Epidermal melanocyte (primary cell): Measurements from ENCODE around the gene ACVRL1.

Experiments
- DNase-seq: peaks from one replicate; pipeline ENCODE4 v3.0.0; 2011; ENCODE audit warnings: low spot score; ENCODE audit not compliant: insufficient read length

ACVRL1 gene

DNA sequence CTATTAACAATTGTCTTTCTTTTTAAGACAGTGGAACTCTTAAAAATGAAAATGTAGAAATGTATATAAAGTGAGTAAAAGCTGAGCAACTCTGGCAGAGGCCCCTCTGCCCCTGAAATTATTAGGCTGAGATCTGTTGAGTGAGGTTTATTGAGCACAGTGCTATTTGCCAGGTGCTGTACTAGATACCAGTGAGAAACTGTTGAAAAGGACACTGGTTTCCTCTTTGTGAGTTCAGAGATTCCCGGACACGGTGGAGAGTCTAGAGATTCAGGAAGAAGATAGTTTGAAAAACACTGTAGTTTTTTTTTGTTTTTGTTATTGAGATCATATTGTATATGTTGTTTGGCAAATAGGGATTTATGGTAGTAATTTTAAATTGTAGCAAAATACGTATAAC lies 55.4 kb downstream of the ACVRL1 start:
- no peak for DNase-seq

DNA sequence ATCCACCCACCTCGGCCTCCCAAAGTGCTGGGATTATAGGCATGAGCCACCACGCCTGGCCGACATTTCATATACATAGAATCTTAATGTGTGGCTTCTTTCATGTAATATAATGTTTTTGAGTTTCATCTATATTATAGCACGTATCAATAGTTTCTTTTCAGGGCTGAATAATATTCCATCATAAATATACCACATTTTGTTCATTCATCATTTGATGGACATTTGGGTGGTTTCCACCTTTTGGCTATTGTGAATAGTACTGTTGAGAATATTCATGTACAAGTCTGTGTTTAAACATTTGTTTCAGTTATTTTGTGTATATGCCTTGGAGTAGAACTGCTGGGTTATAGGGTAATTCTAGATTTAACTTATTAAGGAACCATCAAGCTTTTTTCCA lies 56.2 kb downstream of the ACVRL1 start:
- DNase-seq, result no peak

DNA sequence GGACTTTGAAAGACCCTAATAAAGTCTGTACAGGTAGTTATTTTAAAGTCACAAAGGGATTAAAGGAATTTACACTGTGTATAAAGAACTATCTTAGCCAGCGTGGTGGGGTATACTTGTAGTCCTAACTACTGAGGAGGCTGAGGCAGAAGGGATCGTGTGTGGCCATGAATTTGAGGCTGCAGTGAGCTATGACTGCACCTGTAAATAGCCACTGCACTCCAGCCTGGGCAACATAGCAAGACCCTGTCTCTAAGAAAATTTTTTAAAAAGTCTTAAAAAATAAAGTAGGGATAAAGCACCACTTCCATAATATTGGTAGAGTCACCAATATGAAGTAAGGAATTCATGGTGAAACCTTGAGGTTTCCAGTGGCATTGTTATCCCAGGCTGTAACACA lies 62.3 kb downstream of the ACVRL1 start:
- no peak for DNase-seq

DNA sequence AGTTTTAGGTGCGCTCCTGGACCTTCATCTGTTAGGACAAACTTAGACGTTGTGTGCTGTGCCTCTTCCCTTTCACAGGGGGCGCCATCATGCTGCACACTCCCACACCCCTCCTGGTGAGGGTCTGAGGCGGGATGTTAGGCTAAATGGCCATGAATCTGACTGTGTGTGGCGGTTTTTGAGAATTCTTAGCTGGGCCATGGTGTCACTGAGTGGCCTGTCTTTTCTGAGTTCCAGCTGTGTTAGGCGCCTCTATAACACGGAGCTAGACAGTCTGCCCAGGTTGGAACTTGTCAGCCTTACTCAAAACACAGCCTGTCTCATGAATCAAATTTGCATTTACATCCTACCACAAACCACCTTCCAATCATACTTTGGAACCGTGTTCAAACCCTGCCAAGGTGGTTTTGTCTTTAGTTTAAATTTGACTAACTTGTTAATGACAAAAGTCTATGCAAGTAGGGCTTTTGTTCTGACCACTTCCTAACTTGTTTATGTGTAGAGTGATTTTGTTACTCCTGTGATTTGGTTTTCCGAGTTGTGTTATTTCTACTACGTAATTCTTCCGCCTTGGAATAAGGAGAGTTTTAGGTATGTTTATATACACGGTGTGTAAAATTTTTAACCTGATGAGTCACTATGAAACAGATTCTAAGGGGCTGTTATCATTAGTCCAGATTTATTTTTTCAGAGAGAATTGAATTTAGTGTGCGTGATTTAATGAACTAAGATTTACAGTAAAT lies 63.8 kb downstream of the ACVRL1 start:
- DNase-seq, result no peak

DNA sequence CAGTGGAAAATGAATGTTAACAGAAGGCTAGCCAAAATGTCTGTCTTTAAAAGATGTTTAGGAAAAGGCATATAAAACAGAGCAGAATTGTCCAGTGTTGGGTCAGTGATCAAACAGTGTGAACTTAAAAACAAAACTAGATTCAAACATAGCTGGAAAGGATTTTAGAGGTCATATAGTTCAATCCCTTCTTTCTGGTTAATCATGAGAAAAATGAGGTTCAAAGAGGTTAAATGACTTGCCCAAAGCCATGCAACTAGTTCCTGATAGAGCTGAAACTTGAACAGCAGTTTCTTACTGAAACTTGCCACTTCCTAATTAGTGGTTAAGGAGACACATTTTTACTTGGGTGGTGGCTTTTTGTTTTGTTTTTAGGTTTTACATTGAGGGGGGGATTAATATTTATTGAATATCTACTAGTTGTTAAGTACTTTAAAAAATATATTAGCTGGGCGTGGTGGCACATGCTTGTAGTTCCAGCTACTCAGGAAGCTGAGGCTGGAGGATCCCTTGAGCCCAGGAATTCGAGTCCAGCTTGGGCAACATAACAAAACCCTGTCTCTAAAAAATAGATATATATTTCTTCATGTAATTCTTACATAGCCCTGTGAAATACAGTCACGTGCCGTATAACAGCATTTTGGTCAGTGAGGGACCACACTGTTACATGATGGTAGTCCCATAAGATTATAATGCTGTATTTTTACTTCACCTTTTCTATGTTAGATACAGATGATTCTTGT lies 64.5 kb downstream of the ACVRL1 start:
- DNase-seq, result no peak

DNA sequence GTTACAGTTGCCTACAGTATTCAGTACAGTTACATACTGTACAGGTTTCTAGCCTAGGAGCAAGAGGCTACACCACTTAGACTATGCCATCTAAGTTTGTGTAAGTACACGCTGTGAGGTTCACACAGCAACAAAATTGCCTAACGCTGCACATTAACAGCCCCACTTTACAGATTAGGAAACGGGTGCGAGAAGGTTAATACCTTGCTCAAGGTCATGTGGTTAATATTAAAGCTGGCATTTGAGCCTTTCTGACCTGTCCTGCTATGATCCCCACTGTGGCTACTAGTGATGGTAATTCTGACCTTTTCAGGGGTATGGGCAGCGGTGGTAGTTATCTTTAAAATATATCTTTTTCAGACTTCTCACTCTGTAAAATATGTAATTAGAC lies 65.1 kb downstream of the ACVRL1 start:
- no peak for DNase-seq

DNA sequence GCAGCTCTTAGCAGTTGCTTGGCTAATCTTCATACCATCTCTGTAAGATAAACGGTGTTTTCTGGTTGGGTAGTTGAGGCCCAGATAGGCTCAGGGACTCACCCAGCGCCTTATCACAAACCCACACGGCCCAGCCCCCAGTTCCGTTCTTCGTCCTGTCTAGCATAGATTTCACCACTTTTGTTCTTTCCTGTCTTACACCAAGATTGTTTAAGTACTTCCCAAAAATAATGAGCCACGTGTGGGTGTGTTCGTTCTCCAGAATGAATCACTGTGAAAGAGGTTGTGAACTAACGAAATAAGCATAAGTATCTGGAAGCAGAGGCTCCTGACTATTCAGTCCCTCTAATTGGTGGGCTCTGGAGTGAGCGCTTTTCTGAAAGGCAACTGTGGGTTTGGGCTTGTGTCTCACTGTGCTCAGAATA lies 65.6 kb downstream of the ACVRL1 start:
- no peak for DNase-seq
